ENCODE results near the gene AHRR.

- TF ChIP-seq CEBPB (IDR thresholded peaks at IDR 0.05) (no peak), TCF12 (IDR thresholded peaks at IDR 0.05; ENCODE audit: low read depth) (no peak), YY1 (IDR thresholded peaks at IDR 0.05; ENCODE audit: low read depth) (no peak), TAF1 (IDR thresholded peaks at IDR 0.05; ENCODE audit: low read depth) (no peak), MAX (IDR thresholded peaks at IDR 0.05) (no peak), USF1 (IDR thresholded peaks at IDR 0.05) (no peak), EP300 (IDR thresholded peaks at IDR 0.05; ENCODE audit: borderline replicate concordance) (no peak), CREB1 (IDR thresholded peaks at IDR 0.05; ENCODE audit: low read depth) (no peak), RAD21 (IDR thresholded peaks at IDR 0.05; ENCODE audit: low read depth) (no peak), ZBTB7A (IDR thresholded peaks at IDR 0.05; ENCODE audit: low read depth) (no peak), NFIC (IDR thresholded peaks at IDR 0.05) (no peak), REST (IDR thresholded peaks at IDR 0.05; ENCODE audit: low read depth) (no peak), TEAD4 (IDR thresholded peaks at IDR 0.05) (no peak), EGR1 (IDR thresholded peaks at IDR 0.05) (no peak)
These were observed 43.0 kb downstream of the AHRR start for GRCh38 chr5:364497-364896.
